Measurements from ENCODE around the gene NTMT1. TPM values are rescaled to one million over a fixed set of nuclear protein-coding genes. Genes with fewer than 3 reads are reported as not detected.
A peak's percentile ranks its signal among the peaks of the same experiment; 100 is the strongest.

Gene NTMT1
- total and polyA plus RNA-seq, 9 of the 15 experiments (the other 6 are each of a cell fraction or from before 2014, with no cell fraction given), result 42.1 to 116 (median 74.7) TPM

GRCh38 chr9:129619787-129620668 lies 5.9 kb upstream of the NTMT1 start (continued):
- TF ChIP-seq ZNF318 (IDR thresholded peaks at IDR 0.05; ENCODE audit: borderline replicate concordance in 1 of 2, low read depth in 1 of 2) (no peak), ZNF165 (CRISPR knock-in tag; IDR thresholded peaks at IDR 0.05; ENCODE audit: borderline replicate concordance) (no peak), CREBBP (IDR thresholded peaks at IDR 0.05; ENCODE audit: low read depth, low read length) (no peak), ZNF449 (CRISPR knock-in tag; IDR thresholded peaks at IDR 0.05) (no peak), ZNF224 (CRISPR knock-in tag; IDR thresholded peaks at IDR 0.05) (no peak), GATAD2B (IDR thresholded peaks at IDR 0.05; ENCODE audit: borderline replicate concordance) (peak; percentile 79; the same call in 1 of the 2 replicates), SMAD4 (CRISPR knock-in tag; conservative IDR thresholded peaks at IDR 0.05) (peak; percentile 45; the same call in 1 of the 2 replicates), ZNF12 (CRISPR knock-in tag; IDR thresholded peaks at IDR 0.05) (no peak), PHF8 (IDR thresholded peaks at IDR 0.05; ENCODE audit: borderline replicate concordance, low read length) (peak; percentile 64; the same call in 1 of the 2 replicates), ZC3H4 (CRISPR knock-in tag; IDR thresholded peaks at IDR 0.05; ENCODE audit: borderline replicate concordance) (no peak), POLR2G (IDR thresholded peaks at IDR 0.05; ENCODE audit: low read depth, low read length) (peak; percentile 77), NR3C1 (CRISPR knock-in tag; IDR thresholded peaks at IDR 0.05) (no peak), HEY1 (CRISPR knock-in tag; IDR thresholded peaks at IDR 0.05; ENCODE audit: borderline replicate concordance) (no peak), ID3 (CRISPR knock-in tag; IDR thresholded peaks at IDR 0.05) (no peak), ID3 (tag; IDR thresholded peaks at IDR 0.05) (peak; percentile 73; the same call in 1 of the 2 replicates), FOXA1 (IDR thresholded peaks at IDR 0.05; ENCODE audit: borderline replicate concordance) (no peak), ZZZ3 (IDR thresholded peaks at IDR 0.05) (no peak), ZEB2 (IDR thresholded peaks at IDR 0.05) (no peak)

All from K562 (cell line).